ENCODE data around the gene IL17RB.

IL17RB gene

GRCh38 chr3:53846134-53846850 is at the start of gene IL17RB, which contains the start of gene CHDH:
IL17RB (plus strand) TSS chr3:53846568; CDS start chr3:53846589, 21 bp downstream.
CHDH (minus strand) TSS chr3:53846419; CDS start chr3:53824008, 22,411 bp downstream.
- DNase-seq (ENCODE audit: extremely low spot score, insufficient read length, low read depth) = peak; percentile 59
- peak; percentile 67 for FAIRE-seq

DNA sequence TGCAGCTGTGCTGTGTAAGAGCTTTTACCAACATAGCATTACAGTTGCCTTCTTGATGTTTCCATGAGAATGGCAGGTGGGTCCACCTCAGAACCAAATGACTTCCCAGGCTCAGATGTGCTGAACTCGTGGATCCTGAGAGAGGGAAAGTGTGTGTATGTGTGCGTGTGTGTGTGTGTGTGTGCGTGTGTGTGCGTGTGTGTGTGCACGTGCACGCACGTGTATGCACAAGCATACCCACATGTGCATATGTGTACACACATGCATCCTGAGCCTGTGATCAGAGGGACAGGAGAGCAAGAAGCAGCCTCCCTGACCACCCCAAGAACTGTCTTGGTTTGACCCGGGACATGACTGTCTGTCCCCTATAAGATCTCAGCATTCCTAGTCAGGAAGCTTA is 48.2 kb upstream of the IL17RB start:
- FAIRE-seq (no peak), DNase-seq (ENCODE audit: extremely low spot score, insufficient read length, low read depth) (no peak)

GRCh38 chr3:53799338-53799865 is 47.0 kb upstream of the IL17RB start:
- DNase-seq (ENCODE audit: extremely low spot score, insufficient read length, low read depth) = no peak
- FAIRE-seq = no peak

DNA sequence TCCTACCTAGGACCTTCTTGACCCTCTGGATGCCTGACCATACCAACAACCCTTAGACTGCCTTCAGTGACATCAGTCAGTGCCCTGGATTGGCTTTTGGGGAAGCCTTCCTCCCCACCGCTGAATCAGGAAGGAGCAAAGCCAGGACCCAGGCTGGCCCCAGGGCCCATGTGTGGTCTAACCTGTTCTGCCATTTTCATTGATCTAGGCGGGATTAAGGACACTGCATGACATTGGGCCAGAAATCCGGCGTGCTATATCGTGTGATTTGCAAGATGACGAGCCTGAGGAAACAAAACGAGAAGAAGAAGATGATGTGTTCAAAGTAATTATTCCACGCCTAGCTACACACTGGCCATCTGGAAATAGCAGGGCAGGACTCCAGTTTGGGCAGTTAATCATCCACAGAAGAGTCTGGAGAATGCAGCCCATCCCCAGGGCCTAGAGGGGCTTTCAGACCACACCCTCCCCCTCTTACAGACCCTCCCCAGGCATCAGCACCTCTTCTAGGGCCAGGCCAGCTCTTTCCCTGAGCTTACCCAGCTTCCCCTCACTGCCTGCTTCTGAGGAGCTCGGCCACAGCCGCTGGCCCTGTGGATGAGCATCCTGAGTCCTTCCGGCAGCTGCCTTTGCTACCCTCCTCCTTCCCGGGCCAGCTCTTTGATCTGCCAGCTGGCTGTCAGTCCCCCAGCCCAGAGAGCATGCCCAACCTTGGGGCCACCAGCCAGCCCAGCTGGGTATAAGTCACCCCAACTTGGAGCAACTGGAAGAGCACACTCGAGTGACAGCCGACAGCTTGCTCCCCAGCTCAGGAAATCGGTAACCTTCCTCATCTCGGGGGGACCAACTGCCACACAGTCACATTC is 46.1 kb upstream of the IL17RB start:
- DNase-seq (ENCODE audit: extremely low spot score, insufficient read length, low read depth) (no peak), FAIRE-seq (no peak)

DNA sequence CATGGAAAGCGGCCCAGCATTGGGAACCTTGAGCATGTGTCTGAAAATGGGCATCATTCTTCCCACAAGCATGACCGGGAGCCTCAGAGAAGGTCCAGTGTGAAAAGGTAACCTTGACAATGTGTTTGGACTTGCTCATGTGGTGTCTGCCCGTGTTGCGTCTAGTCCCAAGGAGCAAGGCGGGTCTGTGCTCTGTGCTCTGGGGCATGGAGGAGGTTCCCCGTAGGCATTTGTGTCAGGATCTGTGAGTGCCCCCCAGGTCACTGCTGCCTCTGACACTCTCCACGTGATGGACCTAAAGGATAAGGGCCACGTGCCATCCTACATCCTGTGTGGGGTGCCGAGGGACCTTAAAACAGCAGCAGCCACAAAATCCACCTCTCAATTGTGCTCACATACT is 45.0 kb upstream of the IL17RB start:
- FAIRE-seq (no peak), DNase-seq (ENCODE audit: extremely low spot score, insufficient read length, low read depth) (no peak)

GRCh38 chr3:53802256-53802880 is 44.0 kb upstream of the IL17RB start:
- DNase-seq (ENCODE audit: extremely low spot score, insufficient read length, low read depth) (no peak), FAIRE-seq (no peak)

GRCh38 chr3:53803124-53803815 is 43.1 kb upstream of the IL17RB start:
- DNase-seq (ENCODE audit: extremely low spot score, insufficient read length, low read depth) (no peak), FAIRE-seq (no peak)

- FAIRE-seq = no peak
These were observed 42.3 kb upstream of the IL17RB start for GRCh38 chr3:53803816-53804695.

DNA sequence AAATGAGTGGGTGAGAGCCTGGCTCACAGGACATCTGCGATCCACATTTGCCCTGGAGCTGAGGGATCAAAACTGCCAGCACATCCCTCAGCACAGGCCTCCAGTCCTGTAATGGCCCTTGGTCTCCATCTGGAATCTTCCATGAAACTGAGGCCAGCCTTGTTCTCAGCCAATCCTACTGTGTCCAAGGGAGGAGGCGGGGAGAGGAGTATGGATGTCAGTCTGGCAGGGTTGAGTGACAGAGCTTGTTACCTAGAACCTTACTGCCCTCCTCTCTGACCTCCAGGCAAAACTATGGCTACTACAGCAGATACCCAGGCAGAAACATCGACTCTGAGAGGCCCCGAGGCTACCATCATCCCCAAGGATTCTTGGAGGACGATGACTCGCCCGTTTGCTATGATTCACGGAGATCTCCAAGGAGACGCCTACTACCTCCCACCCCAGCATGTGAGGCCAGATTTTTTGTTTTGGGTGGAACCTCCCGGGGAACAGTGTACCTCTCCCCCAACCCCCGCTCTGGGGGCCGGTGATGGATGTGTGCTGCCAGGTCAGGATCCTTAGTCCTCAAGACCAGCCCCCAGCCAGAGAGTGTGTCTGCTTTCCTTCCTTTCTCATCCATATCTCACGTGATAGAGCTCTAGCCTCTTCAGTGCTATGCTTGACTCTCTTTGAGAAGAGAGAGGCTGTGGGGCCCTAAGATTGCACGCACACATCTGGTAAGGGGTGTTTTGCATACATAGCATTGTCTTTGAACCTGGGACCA is 41.5 kb upstream of the IL17RB start:
- peak; percentile 80 for FAIRE-seq
- no peak for DNase-seq (ENCODE audit: extremely low spot score, insufficient read length, low read depth)

More at GRCh38 chr3:53803816-53804695, 42.3 kb upstream of the IL17RB start:
- no peak for DNase-seq (ENCODE audit: extremely low spot score, insufficient read length, low read depth)

GRCh38 chr3:53805463-53806159 is 40.8 kb upstream of the IL17RB start:
- DNase-seq (ENCODE audit: extremely low spot score, insufficient read length, low read depth) (no peak), FAIRE-seq (no peak)

GRCh38 chr3:53806182-53807116 is 39.9 kb upstream of the IL17RB start:
- FAIRE-seq (peak; percentile 89), DNase-seq (ENCODE audit: extremely low spot score, insufficient read length, low read depth) (peak; percentile 29)

DNA sequence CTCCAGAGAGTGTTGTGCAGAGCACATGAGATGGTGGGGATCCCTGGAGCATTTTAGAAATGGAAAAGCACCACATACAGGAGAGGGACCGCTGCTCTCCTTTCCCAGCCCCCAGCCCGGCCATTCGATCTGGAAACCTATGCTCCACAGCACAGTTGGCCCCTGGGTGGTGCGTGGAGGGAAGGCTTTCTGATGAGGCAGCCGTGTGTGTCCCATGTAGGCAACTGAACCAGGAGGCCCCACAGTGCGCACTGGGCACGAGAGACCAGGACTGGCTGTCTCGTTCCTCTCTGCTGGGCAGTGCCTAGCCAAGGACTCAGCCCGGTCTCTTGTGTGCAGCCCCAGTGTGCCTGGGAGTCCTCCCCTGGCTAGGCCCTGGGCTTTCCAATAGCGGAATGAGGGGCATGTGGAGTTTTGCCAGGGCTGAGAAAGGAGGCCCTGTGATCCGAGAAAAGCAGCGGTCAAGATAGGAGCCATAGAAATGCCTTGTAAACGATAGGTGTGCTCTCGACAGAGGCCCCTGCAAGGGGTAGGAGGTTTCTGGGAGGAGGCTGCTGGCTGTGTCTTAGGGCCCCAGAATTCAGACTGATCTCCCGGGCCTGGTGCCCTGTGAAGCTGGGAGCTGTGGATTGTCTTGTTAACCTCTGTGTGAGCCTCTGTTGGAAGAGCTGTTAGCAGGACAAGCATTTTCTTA is 39.1 kb upstream of the IL17RB start:
- no peak for DNase-seq (ENCODE audit: extremely low spot score, insufficient read length, low read depth)
- FAIRE-seq = peak; percentile 15

GRCh38 chr3:53808496-53808895 is 37.9 kb upstream of the IL17RB start:
- FAIRE-seq (no peak), DNase-seq (ENCODE audit: extremely low spot score, insufficient read length, low read depth) (no peak)

- no peak for FAIRE-seq
These were observed 37.1 kb upstream of the IL17RB start for GRCh38 chr3:53809267-53809666.

DNA sequence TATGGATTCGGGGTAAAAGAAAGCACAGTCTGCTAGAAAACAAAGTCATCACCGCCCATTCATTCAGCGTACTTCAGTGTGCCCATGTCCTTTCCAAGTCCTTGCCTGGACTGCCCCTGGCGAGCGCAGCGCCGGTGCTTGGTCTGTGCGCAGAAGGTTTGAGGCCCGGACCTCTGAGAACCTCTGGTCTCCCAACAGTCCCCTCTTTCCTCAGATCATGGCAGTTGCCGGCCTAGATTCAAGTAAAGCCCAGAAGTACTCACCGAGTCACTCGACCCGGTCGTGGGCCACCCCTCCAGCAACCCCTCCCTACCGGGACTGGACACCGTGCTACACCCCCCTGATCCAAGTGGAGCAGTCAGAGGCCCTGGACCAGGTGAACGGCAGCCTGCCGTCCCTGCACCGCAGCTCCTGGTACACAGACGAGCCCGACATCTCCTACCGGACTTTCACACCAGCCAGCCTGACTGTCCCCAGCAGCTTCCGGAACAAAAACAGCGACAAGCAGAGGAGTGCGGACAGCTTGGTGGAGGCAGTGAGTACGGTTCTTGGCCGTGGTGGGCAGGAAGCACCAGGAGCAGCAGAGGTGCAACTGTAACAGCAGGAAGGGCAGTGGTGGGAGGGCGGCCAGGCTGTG is 36.5 kb upstream of the IL17RB start:
- DNase-seq (ENCODE audit: extremely low spot score, insufficient read length, low read depth) (no peak), FAIRE-seq (no peak)

More at GRCh38 chr3:53809267-53809666, 37.1 kb upstream of the IL17RB start:
- DNase-seq (ENCODE audit: extremely low spot score, insufficient read length, low read depth) = no peak

Data from GM18507 (cell line).